ENCODE results near the gene MAP3K9.

Gene MAP3K9

GRCh38 chr14:70700955-70701585 is 108.2 kb downstream of the MAP3K9 start:
- no peak for DNase-seq (ENCODE audit: low read depth, low spot score)

GRCh38 chr14:70699646-70700045 is 109.7 kb downstream of the MAP3K9 start:
- DNase-seq (ENCODE audit: low read depth, low spot score), result no peak

GRCh38 chr14:70698288-70698687 is 111.0 kb downstream of the MAP3K9 start:
- no peak for DNase-seq (ENCODE audit: low read depth, low spot score)

GRCh38 chr14:70697701-70698100 is 111.6 kb downstream of the MAP3K9 start:
- DNase-seq (ENCODE audit: low read depth, low spot score), result no peak

GRCh38 chr14:70696026-70696425 is 113.3 kb downstream of the MAP3K9 start:
- no peak for DNase-seq (ENCODE audit: low read depth, low spot score)

- DNase-seq (ENCODE audit: low read depth, low spot score), result no peak
These were observed 117.1 kb downstream of the MAP3K9 start for GRCh38 chr14:70692210-70692609.

- no peak for DNase-seq (ENCODE audit: low read depth, low spot score)
These were observed 123.7 kb downstream of the MAP3K9 start for GRCh38 chr14:70685474-70686197.

- DNase-seq (ENCODE audit: low read depth, low spot score), result no peak
These were observed 125.3 kb downstream of the MAP3K9 start for GRCh38 chr14:70683983-70684382.

- no peak for DNase-seq (ENCODE audit: low read depth, low spot score)
These were observed 128.6 kb downstream of the MAP3K9 start for GRCh38 chr14:70680748-70681147.

GRCh38 chr14:70677341-70677740 is 132.0 kb downstream of the MAP3K9 start:
- no peak for DNase-seq (ENCODE audit: low read depth, low spot score)
